Psoas muscle (tissue), 8 donors: ENCODE data around the gene ADGRG7. TPM values are rescaled to one million over a fixed set of nuclear protein-coding genes. Genes with fewer than 3 reads are reported as not detected.

ENCODE experiments used
- ATAC-seq, 4 donors: fragments of 200-7000 bp; cut with Tn5 transposase; one replicate each; pipeline ENCODE4 v1.9.1; 2020; ENCODE audit warnings: moderate library complexity in 3 of 4, mild to moderate bottlenecking in 2 of 4
- DNase-seq, 2 donors: peaks; one replicate each; pipeline ENCODE4 v3.0.0-alpha.2; 2020
- H3K27ac ChIP-seq: fragments of 200-600 bp; one replicate; pipeline ENCODE4 v1.8.0; 2022
- H3K27me3 ChIP-seq, 3 donors: fragments of 200-600 bp in 1 of 3; one replicate each; pipeline versions ENCODE4 v1.6.1 to v1.8.0; 2013 to 2022; ENCODE audit warnings: low read length in 2 of 3, mild to moderate bottlenecking in 2 of 3, moderate library complexity in 1 of 3; ENCODE audit not compliant: insufficient read depth in 3 of 3
- H3K36me3 ChIP-seq, 2 donors: fragments of 200-600 bp in 1 of 2; one replicate each; pipeline versions ENCODE4 v1.6.1 to v1.8.0; 2013 to 2022; ENCODE audit warnings: low read depth in 1 of 2, mild to moderate bottlenecking in 1 of 2, moderate library complexity in 1 of 2; ENCODE audit not compliant: insufficient read depth in 1 of 2
- H3K4me1 ChIP-seq: fragments of 200-600 bp; one replicate; pipeline ENCODE4 v1.8.0; 2022
- H3K4me3 ChIP-seq: fragments of 200-600 bp; one replicate; pipeline ENCODE4 v1.8.0; 2022; ENCODE audit warnings: mild to moderate bottlenecking
- H3K9me3 ChIP-seq: fragments of 200-600 bp; one replicate; pipeline ENCODE4 v1.8.0; 2022
- WGBS, 3 donors: extraction: QIAGEN DNeasy Blood & Tissue Kit; methylation state at CpG; one replicate each; pipeline versions ENCODE4 v1.1.6 to v1.1.7; 2013; 5-methylcytosine and 5-hydroxymethylcytosine counted together
- intact Hi-C, 2 donors: fragments of 100-400 bp; cut with DNase I; formaldehyde crosslinking; loops; one replicate each; pipeline versions ENCODE4 v1.11.0 to v1.14.2; 2022
- polyA plus RNA-seq, 3 donors: library from polyadenylated mRNA; stranded (reverse); fragments of 200-250 nt; gene quantifications; one replicate each; pipeline ENCODE4 v1.2.3, GENCODE V29; 2013
- total RNA-seq, 4 donors: library from RNA; stranded (reverse); fragmentation: NEBNext Ultra II Directional in 2 of 4; extraction: Animal tissue kit (Norgen Biotek cat#: 25700) in 2 of 4; gene quantifications; one replicate each; pipeline versions ENCODE4 v1.2.1 to v1.2.4, GENCODE V29; 2021 to 2023
- TF ChIP-seq, protein P1 (sequence below): fragments of 200-600 bp; IDR thresholded peaks from one replicate; pipeline ENCODE4 v1.8.0; 2022; ENCODE audit warnings: antibody characterized with exemption
- donor health status: healthy with polysubstance abuse.
- donor health status: DM: no; HTN: no; CAD: no; lungs with moderate emphysema.
- donor health status: Bipolar disorder and iron deficiency.
- donor health status: healthy.
- donor health status: DM: yes; HTN: yes; CAD: no.
- donor health status: DM: no; HTN: no; CAD: no.
- donor health status: DM: no; HTN: no; CAD: no.
- donor health status: DM: yes; HTN: yes; CAD: no.

ADGRG7 gene
- total and polyA plus RNA-seq, 7 donors = 0.04 to 0.22 TPM; not detected in 5

GRCh38 chr3:100603469-100603868, 5.9 kb upstream of the ADGRG7 start:
- Histone ChIP-seq H3K36me3 (no peaks in the 10 kb centered on the region), H3K27me3 (no peaks in the 10 kb centered on the region), H3K4me3 (no peak overlapping the region), H3K4me1 (no peaks in the 10 kb centered on the region), H3K9me3 (no peaks in the 10 kb centered on the region), H3K27ac (no peak overlapping the region)
- 31 to 40% (median 38%) methylated on average over 5 of the region's 5 CpGs for WGBS, 3 donors
- no peak for ATAC-seq
- DNase-seq = no peak
- TF ChIP-seq, protein P1, sequence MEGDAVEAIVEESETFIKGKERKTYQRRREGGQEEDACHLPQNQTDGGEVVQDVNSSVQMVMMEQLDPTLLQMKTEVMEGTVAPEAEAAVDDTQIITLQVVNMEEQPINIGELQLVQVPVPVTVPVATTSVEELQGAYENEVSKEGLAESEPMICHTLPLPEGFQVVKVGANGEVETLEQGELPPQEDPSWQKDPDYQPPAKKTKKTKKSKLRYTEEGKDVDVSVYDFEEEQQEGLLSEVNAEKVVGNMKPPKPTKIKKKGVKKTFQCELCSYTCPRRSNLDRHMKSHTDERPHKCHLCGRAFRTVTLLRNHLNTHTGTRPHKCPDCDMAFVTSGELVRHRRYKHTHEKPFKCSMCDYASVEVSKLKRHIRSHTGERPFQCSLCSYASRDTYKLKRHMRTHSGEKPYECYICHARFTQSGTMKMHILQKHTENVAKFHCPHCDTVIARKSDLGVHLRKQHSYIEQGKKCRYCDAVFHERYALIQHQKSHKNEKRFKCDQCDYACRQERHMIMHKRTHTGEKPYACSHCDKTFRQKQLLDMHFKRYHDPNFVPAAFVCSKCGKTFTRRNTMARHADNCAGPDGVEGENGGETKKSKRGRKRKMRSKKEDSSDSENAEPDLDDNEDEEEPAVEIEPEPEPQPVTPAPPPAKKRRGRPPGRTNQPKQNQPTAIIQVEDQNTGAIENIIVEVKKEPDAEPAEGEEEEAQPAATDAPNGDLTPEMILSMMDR = peak; percentile 9
- intact Hi-C loops = loop anchor here in 1 of 2 donors (5.0 kb wide), 1 partner anchor 194 kb away; no protein-coding TSS in a partner anchor

- Histone ChIP-seq H3K36me3 (no peaks in the 10 kb centered on the region), H3K4me1 (no peaks in the 10 kb centered on the region), H3K27me3 (peaks cover 0 to 2% (median 0%) of the 10 kb centered on the region in 3 donors), H3K27ac (no peak overlapping the region), H3K4me3 (no peak overlapping the region), H3K9me3 (no peaks in the 10 kb centered on the region)
- DNase-seq (no peak), ATAC-seq (no peak)
- intact Hi-C loops = no loop called here
- TF ChIP-seq, protein P1 = no peak
- 74 to 84% (median 81%) methylated on average over 8 of the region's 8 CpGs for WGBS, 3 donors
Observed at GRCh38 chr3:100605358-100605757, 4.0 kb upstream of the ADGRG7 start.

GRCh38 chr3:100606894-100607512, 2.4 kb upstream of the ADGRG7 start:
- TF ChIP-seq, protein P1 = no peak
- Histone ChIP-seq H3K9me3 (no peaks in the 10 kb centered on the region), H3K36me3 (no peaks in the 10 kb centered on the region), H3K4me1 (no peaks in the 10 kb centered on the region), H3K27me3 (peaks cover 0 to 4% (median 0%) of the 10 kb centered on the region in 3 donors), H3K4me3 (no peak overlapping the region), H3K27ac (no peak overlapping the region)
- DNase-seq (no peak), ATAC-seq (no peak)
- intact Hi-C loops = no loop called here

DNA sequence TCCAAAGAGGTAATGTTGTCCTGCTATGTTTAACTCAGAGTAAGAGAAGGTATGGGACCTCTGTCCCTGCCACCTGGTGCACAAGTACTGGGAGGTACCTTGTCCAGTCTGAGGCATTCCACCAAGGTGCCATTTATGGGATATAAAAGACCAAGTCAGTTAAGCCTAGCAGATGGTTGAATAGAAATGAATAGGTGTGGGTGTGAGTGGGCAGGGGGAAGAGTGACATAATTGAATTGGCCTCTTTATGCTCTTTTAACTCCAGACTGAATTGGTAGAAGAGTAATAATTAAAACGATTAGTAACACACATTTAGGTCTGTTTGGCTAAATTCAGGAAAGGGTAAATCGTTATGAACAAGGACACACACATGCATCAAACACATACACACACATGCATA, 562 bp downstream of the ADGRG7 start:
- Histone ChIP-seq H3K36me3 (no peaks in the 10 kb centered on the region), H3K4me3 (no peak overlapping the region), H3K27ac (no peak overlapping the region), H3K4me1 (no peaks in the 10 kb centered on the region), H3K9me3 (no peaks in the 10 kb centered on the region), H3K27me3 (peaks cover 0 to 4% (median 0%) of the 10 kb centered on the region in 3 donors)
- no peak for ATAC-seq
- TF ChIP-seq, protein P1 = no peak
- intact Hi-C loops = no loop called here
- WGBS, 3 donors = 61 to 69% (median 68%) methylated on average over 2 of the region's 2 CpGs
- no peak for DNase-seq

DNA sequence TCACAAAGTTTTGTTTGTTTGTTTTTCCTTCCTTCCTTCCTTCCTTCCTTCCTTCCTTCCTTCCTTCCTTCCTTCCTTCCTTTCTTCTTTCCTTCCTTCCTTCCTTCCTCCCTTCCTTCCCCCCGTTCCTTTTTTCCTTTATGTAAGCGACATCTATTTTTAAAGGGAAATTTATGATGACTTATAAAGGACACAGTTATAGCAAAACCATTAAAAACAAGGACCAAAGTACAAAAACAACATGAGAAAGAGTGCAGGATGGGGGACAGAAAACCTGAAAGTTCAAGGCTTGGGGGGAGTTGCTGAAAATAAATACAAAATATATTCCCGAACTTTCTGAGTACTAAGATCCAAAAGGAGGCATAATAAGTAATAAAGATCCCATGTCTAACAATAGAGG, 1.8 kb downstream of the ADGRG7 start:
- H3K9me3 ChIP-seq = no peaks in the 10 kb centered on the region
- H3K36me3 ChIP-seq = no peaks in the 10 kb centered on the region
- DNase-seq = no peak
- TF ChIP-seq, protein P1 = no peak
- no peak for ATAC-seq
- intact Hi-C loops = no loop called here
- H3K27ac ChIP-seq = no peak overlapping the region
- H3K4me1 ChIP-seq = no peaks in the 10 kb centered on the region
- no peak overlapping the region for H3K4me3 ChIP-seq
- H3K27me3 ChIP-seq = peaks cover 0 to 4% (median 0%) of the 10 kb centered on the region in 3 donors
- 67 to 80% (median 77%) methylated on average over 3 of the region's 3 CpGs for WGBS, 3 donors
